ENCODE data around the gene ZNF473.

GRCh38 chr19:50044922-50045321 lies 19.1 kb downstream of the ZNF473 start:
- TF ChIP-seq CTCF (conservative IDR thresholded peaks at IDR 0.05; ENCODE audit: low read length) (no peak), EZH2phosphoT487 (IDR thresholded peaks at IDR 0.05; ENCODE audit: borderline replicate concordance, low read depth, low read length) (no peak)
